ENCODE results near the gene CXCL14.

- TF ChIP-seq POLR2A (IDR thresholded peaks at IDR 0.05) (no peak), CTCF (IDR thresholded peaks at IDR 0.05) (no peak)
These were observed 5.5 kb upstream of the CXCL14 start for GRCh38 chr5:135584276-135584675.

Data from adrenal gland (tissue), 5 donors.